Measurements from ENCODE around the gene IRGQ.

IRGQ gene

DNA sequence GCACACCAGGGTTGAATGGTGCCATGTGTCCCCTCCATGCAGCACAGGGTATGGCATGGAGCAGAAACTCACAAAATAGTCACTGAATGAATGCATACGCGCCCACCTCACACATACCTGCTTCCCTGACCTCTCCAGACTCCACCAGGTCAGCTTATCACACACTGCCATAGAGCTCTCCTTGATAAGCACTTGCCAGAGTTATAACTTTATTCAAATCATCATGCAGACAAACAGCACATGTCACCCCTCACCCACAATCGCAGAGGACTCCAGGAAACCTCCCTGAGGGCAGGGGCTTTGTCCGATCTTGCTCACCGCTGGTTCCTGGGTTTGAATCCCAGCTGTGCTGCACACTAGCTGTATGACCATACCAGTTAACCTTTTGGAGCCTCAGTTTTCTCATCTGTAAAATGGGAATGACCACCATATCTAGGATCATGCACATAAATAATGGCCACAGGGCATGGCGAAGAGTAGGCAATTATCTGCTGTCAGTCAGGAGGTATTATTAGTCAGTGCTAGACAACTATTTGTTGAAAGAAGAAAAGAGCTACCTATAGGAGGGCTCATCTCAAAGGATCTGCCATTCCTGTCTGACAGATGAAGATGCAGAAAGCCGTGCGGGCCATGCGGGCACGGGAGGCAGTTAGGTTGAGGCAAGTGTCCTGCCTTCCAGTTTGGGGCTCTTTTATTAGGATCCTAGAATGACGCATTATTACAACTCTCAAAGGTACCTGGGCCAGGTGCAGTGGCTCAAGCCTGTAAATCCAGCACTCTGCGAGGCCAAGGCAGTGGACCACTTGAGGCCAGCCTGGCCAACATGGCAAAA is 34.6 kb downstream of the IRGQ start:
- Histone ChIP-seq H2BK120ac (ENCODE audit: insufficient read depth, low read length, poor library complexity) (no peak overlapping the region), H3K9me3 (ENCODE audit: insufficient read depth, low read depth, low read length) (no peaks in the 10 kb centered on the region), H3K4me2 (ENCODE audit: low read length) (no peak overlapping the region), H3K79me2 (ENCODE audit: control insufficient read depth, insufficient read depth, low read length, poor library complexity) (no peaks in the 10 kb centered on the region), H4K8ac (ENCODE audit: low read depth, low read length) (no peak overlapping the region), H2AK5ac (ENCODE audit: low read length) (no peak overlapping the region), H3K4me3 (ENCODE audit: low read depth, low read length) (no peak overlapping the region), H2BK12ac (ENCODE audit: low read length) (no peak overlapping the region), H3K79me1 (ENCODE audit: low read length) (no peaks in the 10 kb centered on the region), H2AFZ (ENCODE audit: insufficient read depth, low read length, poor library complexity) (no peak overlapping the region), H3K18ac (ENCODE audit: low read length) (no peak overlapping the region), H3K27ac (ENCODE audit: low read depth, low read length) (no peak overlapping the region), H3K14ac (ENCODE audit: low read length) (no peak overlapping the region), H3K23ac (ENCODE audit: low read length) (no peak overlapping the region), H3K36me3 (ENCODE audit: control insufficient read depth in 1 of 2, insufficient read depth in 2 of 2, low read length in 2 of 2) (peaks cover 25 to 33% of the 10 kb centered on the region in 2 experiments), H4K91ac (ENCODE audit: low read depth, low read length) (no peak overlapping the region), H3K4me1 (ENCODE audit: control insufficient read depth in 1 of 2, insufficient read depth in 2 of 2, low read length in 2 of 2) (no peaks in the 10 kb centered on the region), H4K12ac (ENCODE audit: low read depth, low read length) (no peak overlapping the region), H3K9ac (ENCODE audit: low read length) (no peak overlapping the region), H3K27me3 (ENCODE audit: insufficient read depth, low read length) (no peaks in the 10 kb centered on the region), H3K4ac (ENCODE audit: low read depth, low read length) (no peak overlapping the region), H2BK5ac (ENCODE audit: low read depth, low read length, poor library complexity) (no peak overlapping the region)
- no CpG with 5 or more reads among the region's 12 CpGs for WGBS (ENCODE audit: extremely low coverage, insufficient coverage, insufficient read length)
- DNase-seq: peak; percentile 74 to 81

DNA sequence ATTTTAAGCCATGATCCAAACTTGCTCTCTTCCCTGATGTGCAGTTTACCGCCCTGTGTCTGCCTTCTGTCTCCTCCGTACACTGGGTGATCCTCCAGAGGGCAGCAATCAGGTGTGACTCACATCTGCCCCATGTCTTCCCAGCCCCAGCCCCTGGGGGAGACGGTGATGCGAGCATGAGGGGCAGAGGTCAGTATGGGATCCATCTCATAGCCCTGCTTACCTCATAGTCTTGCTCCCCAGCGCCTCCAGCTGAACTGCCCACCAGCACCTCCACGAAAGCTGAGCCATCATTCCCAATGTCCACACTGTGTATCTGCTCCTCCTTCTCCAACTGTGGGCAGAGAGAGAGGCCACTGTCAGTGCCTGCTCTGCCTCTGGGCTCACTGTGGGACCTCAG is 35.2 kb downstream of the IRGQ start:
- Histone ChIP-seq H2AFZ (ENCODE audit: insufficient read depth, low read length, poor library complexity) (no peak overlapping the region), H4K12ac (ENCODE audit: low read depth, low read length) (no peak overlapping the region), H4K91ac (ENCODE audit: low read depth, low read length) (no peak overlapping the region), H2BK5ac (ENCODE audit: low read depth, low read length, poor library complexity) (no peak overlapping the region), H3K79me2 (ENCODE audit: control insufficient read depth, insufficient read depth, low read length, poor library complexity) (no peaks in the 10 kb centered on the region), H3K4me3 (ENCODE audit: low read depth, low read length) (no peak overlapping the region), H4K8ac (ENCODE audit: low read depth, low read length) (no peak overlapping the region), H3K14ac (ENCODE audit: low read length) (no peak overlapping the region), H3K27ac (ENCODE audit: low read depth, low read length) (no peak overlapping the region), H3K27me3 (ENCODE audit: insufficient read depth, low read length) (no peaks in the 10 kb centered on the region), H2BK120ac (ENCODE audit: insufficient read depth, low read length, poor library complexity) (no peak overlapping the region), H2AK5ac (ENCODE audit: low read length) (no peak overlapping the region), H3K36me3 (ENCODE audit: control insufficient read depth in 1 of 2, insufficient read depth in 2 of 2, low read length in 2 of 2) (peaks cover 25 to 39% of the 10 kb centered on the region in 2 experiments), H3K9me3 (ENCODE audit: insufficient read depth, low read depth, low read length) (no peaks in the 10 kb centered on the region), H3K18ac (ENCODE audit: low read length) (no peak overlapping the region), H2BK12ac (ENCODE audit: low read length) (no peak overlapping the region), H3K79me1 (ENCODE audit: low read length) (no peaks in the 10 kb centered on the region), H3K9ac (ENCODE audit: low read length) (no peak overlapping the region), H3K4me2 (ENCODE audit: low read length) (no peak overlapping the region), H3K4me1 (ENCODE audit: control insufficient read depth in 1 of 2, insufficient read depth in 2 of 2, low read length in 2 of 2) (no peaks in the 10 kb centered on the region), H3K4ac (ENCODE audit: low read depth, low read length) (no peak overlapping the region), H3K23ac (ENCODE audit: low read length) (no peak overlapping the region)
- DNase-seq: no peak
- WGBS (ENCODE audit: extremely low coverage, insufficient coverage, insufficient read length): no CpG with 5 or more reads among the region's 6 CpGs

DNA sequence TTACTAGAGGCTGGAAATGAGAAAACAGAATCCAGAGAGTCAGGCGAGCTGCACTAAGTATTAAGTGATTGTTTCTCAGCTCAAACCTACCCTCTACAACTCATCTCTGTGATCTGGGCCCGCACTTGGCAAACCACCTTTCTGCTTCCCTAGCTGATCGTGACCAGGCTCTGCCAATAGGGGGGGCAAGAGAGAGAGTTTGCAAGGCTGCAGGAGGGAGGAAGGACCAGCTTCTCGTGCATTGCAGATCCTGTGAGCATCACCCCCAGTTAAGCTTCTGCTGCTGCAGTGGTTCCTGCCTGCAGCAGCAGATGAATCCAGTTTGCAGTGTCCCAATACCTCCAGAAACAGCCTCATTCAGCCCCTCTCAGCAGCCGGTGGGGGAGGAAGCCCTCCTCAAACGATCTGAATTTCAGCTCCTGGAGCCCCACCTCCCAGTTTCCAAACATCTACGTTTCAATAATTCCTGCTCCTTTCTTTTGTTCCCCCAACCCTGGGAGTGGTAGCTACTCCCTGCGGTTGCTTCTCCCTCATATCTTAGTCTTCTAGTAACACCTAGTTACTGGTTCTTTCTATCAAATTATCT is 40.7 kb downstream of the IRGQ start:
- H3K27ac ChIP-seq (ENCODE audit: low read depth, low read length): no peak overlapping the region
- H2AK5ac ChIP-seq (ENCODE audit: low read length): no peak overlapping the region
- H3K4me3 ChIP-seq (ENCODE audit: low read depth, low read length): no peak overlapping the region
- no CpG with 5 or more reads among the region's 8 CpGs for WGBS (ENCODE audit: extremely low coverage, insufficient coverage, insufficient read length)
- no peaks in the 10 kb centered on the region for H3K79me2 ChIP-seq (ENCODE audit: control insufficient read depth, insufficient read depth, low read length, poor library complexity)
- H3K23ac ChIP-seq (ENCODE audit: low read length): no peak overlapping the region
- H3K9ac ChIP-seq (ENCODE audit: low read length): no peak overlapping the region
- no peak overlapping the region for H4K8ac ChIP-seq (ENCODE audit: low read depth, low read length)
- H3K4me2 ChIP-seq (ENCODE audit: low read length): no peak overlapping the region
- peak; percentile 54 to 73 for DNase-seq
- no peak overlapping the region for H4K12ac ChIP-seq (ENCODE audit: low read depth, low read length)
- H4K91ac ChIP-seq (ENCODE audit: low read depth, low read length): no peak overlapping the region
- no peak overlapping the region for H2AFZ ChIP-seq (ENCODE audit: insufficient read depth, low read length, poor library complexity)
- no peak overlapping the region for H3K4ac ChIP-seq (ENCODE audit: low read depth, low read length)
- no peaks in the 10 kb centered on the region for H3K79me1 ChIP-seq (ENCODE audit: low read length)
- no peaks in the 10 kb centered on the region for H3K4me1 ChIP-seq (ENCODE audit: control insufficient read depth in 1 of 2, insufficient read depth in 2 of 2, low read length in 2 of 2)
- H2BK120ac ChIP-seq (ENCODE audit: insufficient read depth, low read length, poor library complexity): no peak overlapping the region
- no peaks in the 10 kb centered on the region for H3K27me3 ChIP-seq (ENCODE audit: insufficient read depth, low read length)
- H2BK12ac ChIP-seq (ENCODE audit: low read length): no peak overlapping the region
- no peak overlapping the region for H2BK5ac ChIP-seq (ENCODE audit: low read depth, low read length, poor library complexity)
- H3K36me3 ChIP-seq (ENCODE audit: control insufficient read depth in 1 of 2, insufficient read depth in 2 of 2, low read length in 2 of 2): peaks cover 46 to 51% of the 10 kb centered on the region in 2 experiments
- no peaks in the 10 kb centered on the region for H3K9me3 ChIP-seq (ENCODE audit: insufficient read depth, low read depth, low read length)
- H3K18ac ChIP-seq (ENCODE audit: low read length): no peak overlapping the region
- no peak overlapping the region for H3K14ac ChIP-seq (ENCODE audit: low read length)

DNA sequence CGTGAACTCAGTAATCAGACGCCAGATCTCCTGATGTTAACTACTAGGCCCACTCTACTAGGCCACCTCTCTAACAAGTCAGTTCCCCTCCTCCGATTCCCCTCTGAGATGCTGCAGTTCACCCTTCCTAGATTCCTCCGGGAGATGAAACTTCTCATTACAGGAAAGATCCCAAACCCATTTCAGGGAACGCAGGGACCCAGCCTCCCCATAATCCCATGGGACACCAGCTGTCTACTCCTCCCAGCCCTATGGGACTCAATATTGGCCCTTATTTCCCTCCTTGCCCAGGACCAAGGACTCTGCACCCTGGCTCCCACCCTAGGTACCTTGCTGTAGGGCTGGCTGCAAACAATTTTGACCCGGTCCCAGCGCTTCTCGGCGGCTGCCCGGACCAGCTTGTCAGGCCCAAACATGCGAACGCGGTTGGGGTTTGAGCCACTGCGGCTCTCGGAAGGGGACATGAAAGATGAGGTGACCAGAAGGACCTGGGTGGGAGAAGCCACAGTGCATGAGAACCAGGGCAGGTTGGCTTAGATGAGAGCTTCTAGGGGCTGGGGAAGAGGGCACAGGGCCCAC is 41.5 kb downstream of the IRGQ start:
- H3K14ac ChIP-seq (ENCODE audit: low read length): no peak overlapping the region
- H2BK120ac ChIP-seq (ENCODE audit: insufficient read depth, low read length, poor library complexity): no peak overlapping the region
- H3K4me1 ChIP-seq (ENCODE audit: control insufficient read depth in 1 of 2, insufficient read depth in 2 of 2, low read length in 2 of 2): no peaks in the 10 kb centered on the region
- no peaks in the 10 kb centered on the region for H3K27me3 ChIP-seq (ENCODE audit: insufficient read depth, low read length)
- H4K91ac ChIP-seq (ENCODE audit: low read depth, low read length): no peak overlapping the region
- no peak overlapping the region for H3K4me3 ChIP-seq (ENCODE audit: low read depth, low read length)
- H4K8ac ChIP-seq (ENCODE audit: low read depth, low read length): no peak overlapping the region
- DNase-seq: no peak
- H4K12ac ChIP-seq (ENCODE audit: low read depth, low read length): no peak overlapping the region
- H3K79me2 ChIP-seq (ENCODE audit: control insufficient read depth, insufficient read depth, low read length, poor library complexity): no peaks in the 10 kb centered on the region
- no peak overlapping the region for H2BK12ac ChIP-seq (ENCODE audit: low read length)
- no peaks in the 10 kb centered on the region for H3K9me3 ChIP-seq (ENCODE audit: insufficient read depth, low read depth, low read length)
- no peak overlapping the region for H3K9ac ChIP-seq (ENCODE audit: low read length)
- WGBS (ENCODE audit: extremely low coverage, insufficient coverage, insufficient read length): no CpG with 5 or more reads among the region's 15 CpGs
- no peak overlapping the region for H3K18ac ChIP-seq (ENCODE audit: low read length)
- no peak overlapping the region for H3K23ac ChIP-seq (ENCODE audit: low read length)
- no peak overlapping the region for H3K4me2 ChIP-seq (ENCODE audit: low read length)
- peaks cover 45 to 56% of the 10 kb centered on the region in 2 experiments for H3K36me3 ChIP-seq (ENCODE audit: control insufficient read depth in 1 of 2, insufficient read depth in 2 of 2, low read length in 2 of 2)
- H2AFZ ChIP-seq (ENCODE audit: insufficient read depth, low read length, poor library complexity): no peak overlapping the region
- H2BK5ac ChIP-seq (ENCODE audit: low read depth, low read length, poor library complexity): no peak overlapping the region
- H2AK5ac ChIP-seq (ENCODE audit: low read length): no peak overlapping the region
- H3K79me1 ChIP-seq (ENCODE audit: low read length): no peaks in the 10 kb centered on the region
- no peak overlapping the region for H3K4ac ChIP-seq (ENCODE audit: low read depth, low read length)
- no peak overlapping the region for H3K27ac ChIP-seq (ENCODE audit: low read depth, low read length)
